ENCODE results near the gene DPYD.

DNA sequence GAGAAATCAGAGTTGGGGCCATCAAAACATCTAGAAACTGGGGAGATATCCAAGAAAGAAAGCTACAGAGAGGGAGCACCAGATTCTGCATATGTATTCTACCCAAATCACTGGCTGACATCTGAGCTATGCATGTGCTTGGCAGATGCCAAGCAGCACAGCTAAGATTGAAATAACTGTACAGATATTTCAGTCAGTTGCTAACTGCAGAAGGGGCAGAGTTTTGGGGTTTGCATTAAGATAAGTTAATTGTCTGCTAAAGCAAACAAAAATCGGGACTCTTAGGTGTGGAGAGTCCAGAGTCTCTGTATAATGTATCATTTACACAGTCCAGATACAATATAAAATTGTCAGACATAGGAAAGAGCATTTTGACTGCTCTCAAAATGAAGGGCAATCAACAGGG, 762.1 kb downstream of the DPYD start:
- TF ChIP-seq, protein P1, sequence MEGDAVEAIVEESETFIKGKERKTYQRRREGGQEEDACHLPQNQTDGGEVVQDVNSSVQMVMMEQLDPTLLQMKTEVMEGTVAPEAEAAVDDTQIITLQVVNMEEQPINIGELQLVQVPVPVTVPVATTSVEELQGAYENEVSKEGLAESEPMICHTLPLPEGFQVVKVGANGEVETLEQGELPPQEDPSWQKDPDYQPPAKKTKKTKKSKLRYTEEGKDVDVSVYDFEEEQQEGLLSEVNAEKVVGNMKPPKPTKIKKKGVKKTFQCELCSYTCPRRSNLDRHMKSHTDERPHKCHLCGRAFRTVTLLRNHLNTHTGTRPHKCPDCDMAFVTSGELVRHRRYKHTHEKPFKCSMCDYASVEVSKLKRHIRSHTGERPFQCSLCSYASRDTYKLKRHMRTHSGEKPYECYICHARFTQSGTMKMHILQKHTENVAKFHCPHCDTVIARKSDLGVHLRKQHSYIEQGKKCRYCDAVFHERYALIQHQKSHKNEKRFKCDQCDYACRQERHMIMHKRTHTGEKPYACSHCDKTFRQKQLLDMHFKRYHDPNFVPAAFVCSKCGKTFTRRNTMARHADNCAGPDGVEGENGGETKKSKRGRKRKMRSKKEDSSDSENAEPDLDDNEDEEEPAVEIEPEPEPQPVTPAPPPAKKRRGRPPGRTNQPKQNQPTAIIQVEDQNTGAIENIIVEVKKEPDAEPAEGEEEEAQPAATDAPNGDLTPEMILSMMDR (IDR thresholded peaks at IDR 0.05; ENCODE audit: insufficient read depth, low read depth, low read length), result no peak
- TF ChIP-seq EZH2 (IDR thresholded peaks at IDR 0.05; ENCODE audit: insufficient read depth, low read length), result no peak

All from astrocyte (in vitro differentiated cells and primary cell).